ENCODE results near the gene NTSR1.

NTSR1 gene

GRCh38 chr20:62805711-62806382 lies 97.2 kb downstream of the NTSR1 start:
- H3K4me3 ChIP-seq, result peak overlapping the region; percentile 74 to 99 (median 86)
- H3K27ac ChIP-seq, result peak overlapping the region; percentile 84 to 98 (median 93)

- Histone ChIP-seq H3K4me3 (peak overlapping the region in 4 of 7 experiments; percentile 74 to 99 (median 92)), H3K27ac (peak overlapping the region in 8 of 21 experiments; percentile 31 to 98 (median 90))
Observed at GRCh38 chr20:62806383-62807050, 97.9 kb downstream of the NTSR1 start.

DNA sequence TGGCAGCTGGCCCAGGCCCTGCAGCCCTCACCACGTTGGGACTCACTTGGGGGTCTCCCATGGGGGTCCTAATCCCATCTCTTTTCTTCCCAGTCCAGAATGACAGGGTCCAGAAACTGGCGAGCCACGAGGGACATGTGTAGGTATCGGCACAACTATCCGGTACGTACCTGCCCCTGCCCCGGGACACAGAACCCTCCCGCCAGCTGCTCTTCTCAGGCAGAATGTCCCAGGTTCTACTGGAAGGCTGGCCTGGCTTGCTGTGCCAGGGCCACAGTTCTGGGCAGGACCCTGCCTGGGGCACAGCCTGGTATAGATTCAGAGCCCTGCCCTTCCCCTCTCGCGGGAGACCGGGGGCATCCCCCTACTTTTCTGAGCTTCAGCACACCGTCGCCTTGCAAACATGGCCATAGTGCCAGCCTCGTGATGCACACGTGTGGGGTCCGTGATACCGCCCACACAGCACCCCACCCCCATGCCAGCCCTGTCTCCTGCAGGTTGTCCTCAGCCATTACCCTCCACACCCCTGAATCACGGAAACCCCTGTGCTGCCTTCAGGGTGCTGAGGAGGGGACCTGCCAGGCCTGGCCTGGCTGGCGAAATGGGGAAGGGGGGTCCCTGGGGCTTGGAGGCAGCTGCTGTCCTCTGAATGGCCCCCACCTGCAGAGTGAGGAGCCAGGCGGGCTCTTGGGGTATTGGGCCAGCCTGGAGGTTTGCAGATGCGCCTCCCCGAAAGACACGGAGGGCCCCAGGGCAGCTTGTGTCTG lies 99.0 kb downstream of the NTSR1 start:
- Histone ChIP-seq H3K27ac (peak overlapping the region in 2 of 21 experiments; percentile 12 to 95), H3K4me3 (no peak overlapping the region)

DNA sequence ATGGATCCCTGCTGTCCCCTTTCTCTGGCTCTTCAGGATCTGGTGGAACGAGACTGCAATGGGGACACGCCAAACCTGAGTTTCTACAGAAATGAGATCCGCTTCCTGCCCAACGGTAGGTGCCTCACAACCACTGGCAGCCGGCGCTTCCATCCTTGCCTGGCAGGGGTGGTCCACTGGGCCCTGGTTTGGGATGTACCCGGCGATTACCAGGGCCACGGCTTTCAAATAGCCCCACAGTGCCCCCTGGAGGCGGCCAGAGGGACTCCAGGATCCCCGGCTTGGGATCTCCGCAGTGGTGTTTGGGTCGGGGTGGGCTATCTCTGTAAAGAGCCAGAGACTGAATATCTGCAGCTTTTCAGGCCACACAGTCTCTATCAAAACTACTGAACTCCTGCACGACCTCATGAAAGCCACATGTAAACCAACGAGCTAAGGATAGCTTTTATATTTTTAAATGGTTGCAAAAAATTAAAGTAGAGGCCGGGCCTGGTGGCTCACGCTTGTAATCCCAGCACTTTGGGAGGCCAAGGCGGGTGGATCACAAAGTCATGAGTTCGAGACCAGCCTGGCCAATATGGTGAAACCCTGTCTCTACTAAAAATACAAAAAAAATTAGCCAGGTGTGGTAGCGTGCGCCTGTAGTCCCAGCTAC lies 99.7 kb downstream of the NTSR1 start:
- H3K4me3 ChIP-seq, result no peak overlapping the region
- H3K27ac ChIP-seq, result peak overlapping the region in 1 of 21 experiments; percentile 12

- no peak overlapping the region for H3K4me3 ChIP-seq
- no peak overlapping the region for H3K27ac ChIP-seq
Observed at GRCh38 chr20:62809530-62810428, 101.1 kb downstream of the NTSR1 start.

DNA sequence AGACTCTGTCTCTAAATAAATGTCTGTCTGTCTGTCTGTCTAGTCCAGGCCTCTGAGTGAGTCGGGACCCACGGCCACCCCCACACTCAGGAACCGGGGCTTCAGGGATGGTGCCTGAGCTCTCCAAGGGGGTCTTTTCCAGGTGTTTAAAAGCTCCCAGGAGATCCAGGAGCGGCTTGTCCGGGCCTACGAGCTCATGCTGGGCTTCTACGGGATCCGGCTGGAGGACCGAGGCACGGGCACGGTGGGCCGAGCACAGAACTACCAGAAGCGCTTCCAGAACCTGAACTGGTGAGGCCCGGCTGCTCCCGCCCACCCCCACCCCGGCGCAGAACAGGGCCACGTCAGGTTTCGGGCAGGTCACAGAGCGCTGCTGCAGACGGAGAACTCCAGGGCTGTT lies 102.7 kb downstream of the NTSR1 start:
- no peak overlapping the region for H3K4me3 ChIP-seq
- no peak overlapping the region for H3K27ac ChIP-seq

- H3K27ac ChIP-seq, result no peak overlapping the region
- no peak overlapping the region for H3K4me3 ChIP-seq
Observed at GRCh38 chr20:62811720-62812119, 103.1 kb downstream of the NTSR1 start.

Data from skin epidermis (tissue), 12 donors.